Transverse colon (tissue), 4 donors: ENCODE data around the gene PLXND1.

ENCODE experiments used
- CTCF ChIP-seq, 5 experiments: fragments of 200-600 bp in 3 of 5; fragments of 450-650 bp in 2 of 5; sonication (generic) in 3 of 5; IDR thresholded peaks; 1 replicate in 2 of 5; 2 replicates in 3 of 5; pipeline ENCODE4 v1.5.1; 2016 to 2017; ENCODE audit warnings: antibody characterized with exemption in 5 of 5, inconsistent platforms in 3 of 5, mild to moderate bottlenecking in 2 of 5, moderate library complexity in 1 of 5
- EP300 ChIP-seq: sonication (generic); formaldehyde crosslinking; IDR thresholded peaks from one replicate; pipeline ENCODE4 v1.6.1; 2017; ENCODE audit warnings: antibody characterized with exemption, low read depth
- POLR2A ChIP-seq: fragments of 450-650 bp; IDR thresholded peaks from one replicate; pipeline ENCODE4 v1.6.1; 2016; ENCODE audit warnings: antibody characterized with exemption, mild to moderate bottlenecking, moderate library complexity
- POLR2AphosphoS5 ChIP-seq, 3 donors: sonication (generic); formaldehyde crosslinking; IDR thresholded peaks; one replicate each; pipeline ENCODE4 v1.6.1; 2016; ENCODE audit warnings: antibody characterized with exemption in 3 of 3

GRCh38 chr3:129518581-129518980, 87.9 kb downstream of the PLXND1 start:
- no peak for TF ChIP-seq EP300
- no peak for TF ChIP-seq CTCF (IDR thresholded peaks at IDR 0.05)
- no peak for TF ChIP-seq POLR2A
- TF ChIP-seq POLR2AphosphoS5 (IDR thresholded peaks at IDR 0.05), result no peak
